Epithelial cell of prostate (primary cell): ENCODE results near the gene RASL11B.
"Not testable (repeated sequence)": the region's sequence is repeated elsewhere in the genome, so short reads cannot be mapped to it uniquely, and the experiment has no call there.

Source experiments
- DNase-seq: peaks from one replicate; pipeline ENCODE4 v3.0.0-alpha.2; 2011; ENCODE audit warnings: low read depth, low spot score
- H3K27ac ChIP-seq: fragments of 450-650 bp; 2 replicates; pipeline ENCODE4 v1.5.1; 2017; ENCODE audit warnings: mild to moderate bottlenecking

RASL11B gene

GRCh38 chr4:52861879-52862616 lies at the start of gene RASL11B:
Gene RASL11B (plus strand): TSS chr4:52862317. CDS start chr4:52862508, 191 bp downstream.
- no peak within 1 kb of the TSS for H3K27ac ChIP-seq
- no peak for DNase-seq

DNA sequence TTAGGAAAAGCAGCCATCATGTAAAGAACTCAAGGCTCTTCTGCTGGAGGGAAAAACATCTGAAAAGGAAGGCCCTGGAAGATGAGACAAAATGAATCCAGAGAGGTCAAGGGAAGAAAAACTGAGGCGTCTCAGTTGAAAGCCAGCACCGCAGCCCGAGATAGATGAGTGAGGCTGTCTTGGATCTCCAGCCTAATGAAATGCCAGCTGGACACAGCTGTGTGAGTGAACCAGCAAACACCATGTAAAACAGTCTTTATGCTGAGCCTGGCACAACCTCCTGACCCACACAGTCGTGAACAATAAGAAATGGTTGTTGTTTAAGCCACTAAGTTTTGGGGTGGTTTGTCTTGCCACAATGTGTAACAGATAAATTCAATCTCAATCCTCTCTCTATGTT lies 48.6 kb upstream of the RASL11B start:
- no peak for DNase-seq
- no peak overlapping the region for H3K27ac ChIP-seq

DNA sequence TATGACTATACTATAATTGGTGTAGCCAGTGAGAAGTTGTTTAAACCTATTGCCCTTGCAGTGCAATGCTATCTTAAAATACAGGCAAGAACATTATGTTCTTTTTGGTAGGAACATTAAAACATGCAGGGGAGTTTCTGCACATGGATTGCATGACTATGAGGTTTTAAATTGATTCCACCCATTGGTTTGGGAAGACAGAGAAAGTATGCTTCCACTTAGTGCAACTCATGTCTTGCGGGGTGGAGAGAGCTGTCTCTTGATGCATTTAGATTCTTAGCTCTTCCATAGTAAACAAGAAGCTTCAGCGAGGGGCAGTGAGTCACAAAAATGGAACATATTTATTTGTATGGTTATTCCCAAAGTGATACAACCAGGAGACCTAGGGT lies 39.5 kb upstream of the RASL11B start:
- peak overlapping the region; percentile 85 for H3K27ac ChIP-seq
- DNase-seq = no peak

GRCh38 chr4:52822972-52823701 lies 39.0 kb upstream of the RASL11B start:
- peak; percentile 73 for DNase-seq
- H3K27ac ChIP-seq = peak overlapping the region; percentile 85

GRCh38 chr4:52823702-52824092 lies 38.4 kb upstream of the RASL11B start:
- no peak for DNase-seq
- H3K27ac ChIP-seq = peak overlapping the region; percentile 85

DNA sequence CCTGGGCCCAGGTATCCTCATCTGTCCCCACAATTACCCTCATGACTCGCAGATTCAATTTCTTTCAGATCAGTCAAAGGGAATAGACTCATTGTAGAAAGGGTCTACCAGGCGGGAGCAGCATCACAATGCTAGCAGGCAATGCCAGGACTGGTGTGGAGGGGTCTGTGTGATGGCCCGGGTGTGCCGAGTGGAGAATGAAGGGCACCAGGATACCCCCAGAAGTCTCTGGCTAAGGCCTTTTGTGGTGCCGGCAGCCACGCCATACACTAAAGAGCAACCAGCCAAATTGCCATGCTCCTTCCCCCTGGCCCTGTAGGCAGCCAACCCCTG lies 37.9 kb upstream of the RASL11B start:
- DNase-seq = no peak
- H3K27ac ChIP-seq = peak overlapping the region; percentile 85

DNA sequence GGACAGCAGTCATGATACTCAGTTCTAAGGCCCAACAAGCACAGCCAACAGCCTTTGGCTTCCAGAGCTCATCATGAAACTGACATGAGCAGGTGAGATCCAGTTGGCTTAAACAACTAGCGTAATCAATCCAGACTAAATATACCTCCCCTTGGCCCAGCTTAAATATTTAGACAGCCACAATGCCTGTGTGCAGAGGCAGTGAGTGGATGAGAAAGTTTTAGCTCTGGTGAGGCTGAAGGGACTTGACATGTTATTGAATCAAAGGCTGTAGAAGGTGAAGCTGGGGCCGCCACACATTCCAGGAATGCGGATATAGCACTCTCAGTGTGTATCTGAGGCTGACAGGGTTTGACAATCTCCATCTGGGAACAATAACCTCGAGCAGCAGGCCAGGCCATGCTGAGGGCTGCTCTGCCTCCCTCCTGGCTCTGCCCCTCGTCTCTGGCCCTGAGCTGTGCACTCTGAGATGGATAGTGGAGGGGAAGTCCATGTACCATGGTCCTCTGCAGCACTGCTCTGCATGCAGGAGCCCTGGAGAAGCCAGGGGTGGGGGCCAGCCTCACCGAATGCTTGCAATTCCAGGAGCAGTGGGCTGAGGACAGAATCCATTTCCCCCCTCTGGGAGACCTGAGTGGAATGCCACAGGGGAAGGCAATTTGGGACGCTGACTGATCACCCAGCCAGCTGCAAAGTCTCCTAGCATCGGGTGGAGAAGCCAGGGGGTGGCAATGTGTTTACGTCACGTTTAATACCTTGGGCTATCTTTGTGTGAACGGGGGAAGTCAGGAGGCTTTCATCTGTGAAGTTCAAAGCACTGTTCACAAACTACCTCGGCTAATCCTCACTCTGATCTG lies 37.3 kb upstream of the RASL11B start:
- no peak for DNase-seq
- H3K27ac ChIP-seq = peak overlapping the region; percentile 85

- H3K27ac ChIP-seq = peak overlapping the region; percentile 85
- no peak for DNase-seq
Observed at GRCh38 chr4:52825460-52826090, 36.5 kb upstream of the RASL11B start.

GRCh38 chr4:52833941-52834525 lies 28.1 kb upstream of the RASL11B start:
- DNase-seq = peak; percentile 72
- H3K27ac ChIP-seq = peak overlapping the region; percentile 18

- not testable (repeated sequence) for DNase-seq
- peak overlapping the region; percentile 18 for H3K27ac ChIP-seq
Observed at GRCh38 chr4:52834641-52835456, 27.3 kb upstream of the RASL11B start.

DNA sequence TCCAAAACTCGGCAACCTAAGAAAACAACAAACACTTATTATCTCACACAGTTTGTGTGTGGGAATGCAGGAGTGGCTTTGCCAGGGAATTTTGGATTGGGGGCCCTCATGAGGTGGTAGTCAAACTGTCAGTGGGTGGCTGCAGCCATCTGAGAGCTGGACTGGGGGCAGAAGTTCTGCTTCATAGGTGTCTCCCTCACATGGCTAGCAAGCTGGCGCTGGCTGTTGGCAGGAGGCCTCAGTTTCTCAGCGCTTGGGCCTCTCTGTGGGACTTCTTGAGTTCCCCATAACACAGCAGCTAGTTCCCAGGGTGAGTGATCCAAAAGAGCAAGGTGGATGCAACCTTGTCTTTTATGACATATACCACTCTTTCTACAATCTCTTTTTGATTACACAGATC lies 26.0 kb upstream of the RASL11B start:
- no peak overlapping the region for H3K27ac ChIP-seq
- DNase-seq = no peak

DNA sequence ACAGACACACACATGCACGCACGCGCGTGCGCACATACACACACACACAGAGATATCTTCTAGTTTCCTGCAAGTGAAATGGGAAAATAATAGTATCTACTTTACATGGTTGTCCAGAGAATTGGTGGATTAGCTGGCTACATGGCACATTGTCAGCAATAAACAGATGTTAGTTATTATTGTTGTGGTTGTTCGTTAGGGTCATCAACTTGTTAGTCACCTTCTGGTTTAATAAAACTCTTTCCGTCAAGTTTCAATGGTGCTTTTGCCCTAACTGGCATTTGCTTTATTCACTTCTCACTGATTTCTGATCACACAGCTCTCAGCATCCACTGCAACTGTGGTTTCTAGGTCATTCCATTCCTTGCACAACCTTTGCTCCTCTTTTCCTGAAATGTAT lies 25.4 kb upstream of the RASL11B start:
- DNase-seq = no peak
- peak overlapping the region; percentile 99 for H3K27ac ChIP-seq

DNA sequence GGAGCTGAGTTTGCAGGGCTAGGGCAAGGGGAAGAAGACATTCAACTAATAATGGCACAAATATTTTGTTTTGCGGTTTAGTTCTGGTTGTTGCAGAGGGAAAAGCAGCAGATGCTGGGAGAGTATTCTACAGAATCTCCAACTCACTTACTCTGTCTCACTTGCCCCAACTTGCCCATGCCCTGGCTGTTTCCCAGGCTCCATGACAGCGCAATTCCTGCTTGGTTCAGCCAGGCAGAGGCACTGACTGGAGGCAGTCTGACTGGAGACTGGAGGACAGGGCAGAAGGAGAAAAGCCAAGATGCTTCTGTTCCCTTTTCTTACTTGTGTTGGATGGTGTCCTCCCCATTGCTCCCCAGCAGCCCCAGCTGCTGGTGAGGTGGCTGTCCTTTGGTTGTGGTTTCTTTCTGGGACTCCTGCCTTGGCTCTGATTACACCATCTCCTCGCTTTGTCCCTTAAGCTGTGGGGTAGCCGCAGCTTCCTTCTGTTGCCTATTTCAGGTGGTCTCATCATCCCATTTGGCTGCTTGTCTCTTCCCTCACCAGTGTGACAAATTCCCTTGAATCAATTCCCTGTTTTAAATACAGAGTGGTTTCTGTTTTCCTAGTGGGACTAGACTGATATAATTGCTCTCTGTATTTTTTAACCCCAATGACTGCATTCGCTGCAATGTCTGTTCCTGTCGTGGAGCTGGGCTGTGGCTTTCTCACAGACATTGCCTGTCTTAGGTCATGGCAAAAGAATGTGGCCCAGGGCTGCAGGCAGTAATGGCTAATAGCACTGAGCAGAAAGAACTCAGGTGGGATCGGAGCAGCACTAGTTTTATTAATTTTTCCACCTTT lies 24.2 kb upstream of the RASL11B start:
- peak; percentile 88 for DNase-seq
- peak overlapping the region; percentile 99 for H3K27ac ChIP-seq

GRCh38 chr4:52838729-52839586 lies 23.2 kb upstream of the RASL11B start:
- DNase-seq = no peak
- H3K27ac ChIP-seq = peak overlapping the region; percentile 99

GRCh38 chr4:52840531-52841370 lies 21.4 kb upstream of the RASL11B start:
- H3K27ac ChIP-seq = no peak overlapping the region
- no peak for DNase-seq

DNA sequence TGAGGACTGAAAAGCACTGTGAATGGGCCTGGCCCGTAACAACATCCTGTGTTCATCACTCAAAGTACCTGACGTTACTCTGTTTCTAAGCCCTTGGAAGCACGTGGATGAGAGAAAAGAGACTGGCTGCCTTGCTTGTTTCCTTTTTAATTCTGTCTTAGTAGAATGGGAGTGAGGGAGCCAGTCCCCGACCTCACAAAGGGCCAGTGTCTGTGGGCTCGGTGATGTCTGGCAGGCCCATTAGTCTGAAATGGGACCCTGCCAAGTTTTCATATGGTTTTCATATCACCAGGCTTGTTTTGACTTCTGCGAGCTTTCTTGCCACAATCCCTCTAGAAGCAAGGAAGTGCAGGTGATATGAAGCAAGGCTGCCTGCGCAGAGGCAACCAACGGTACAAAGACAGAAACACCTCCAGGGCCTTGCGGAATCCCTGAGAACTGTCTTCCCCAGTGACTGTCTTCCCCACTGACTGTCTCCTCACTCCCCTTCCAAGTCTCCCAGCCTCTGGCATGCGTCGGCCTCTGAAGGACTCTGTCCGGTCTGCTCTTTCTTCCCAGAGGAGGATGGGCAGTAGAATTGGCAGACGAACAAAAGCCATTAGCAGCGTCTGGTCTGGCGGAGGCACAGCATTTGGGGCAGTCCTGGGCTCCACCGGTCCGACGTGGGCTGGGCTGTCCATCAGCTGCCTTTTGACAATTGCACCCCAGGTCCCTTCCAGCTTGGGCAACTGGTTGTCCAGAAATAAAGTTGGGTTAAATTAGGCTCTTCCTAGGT lies 20.2 kb upstream of the RASL11B start:
- no peak overlapping the region for H3K27ac ChIP-seq
- no peak for DNase-seq
